GM18858 (cell line): ENCODE measurements around the gene STX16.

Experiments
- ATAC-seq: cut with Tn5 transposase; IDR thresholded peaks from one replicate; pipeline ENCODE4 v1.9.1; 2021; ENCODE audit not compliant: unreplicated experiment

The STX16 gene

DNA sequence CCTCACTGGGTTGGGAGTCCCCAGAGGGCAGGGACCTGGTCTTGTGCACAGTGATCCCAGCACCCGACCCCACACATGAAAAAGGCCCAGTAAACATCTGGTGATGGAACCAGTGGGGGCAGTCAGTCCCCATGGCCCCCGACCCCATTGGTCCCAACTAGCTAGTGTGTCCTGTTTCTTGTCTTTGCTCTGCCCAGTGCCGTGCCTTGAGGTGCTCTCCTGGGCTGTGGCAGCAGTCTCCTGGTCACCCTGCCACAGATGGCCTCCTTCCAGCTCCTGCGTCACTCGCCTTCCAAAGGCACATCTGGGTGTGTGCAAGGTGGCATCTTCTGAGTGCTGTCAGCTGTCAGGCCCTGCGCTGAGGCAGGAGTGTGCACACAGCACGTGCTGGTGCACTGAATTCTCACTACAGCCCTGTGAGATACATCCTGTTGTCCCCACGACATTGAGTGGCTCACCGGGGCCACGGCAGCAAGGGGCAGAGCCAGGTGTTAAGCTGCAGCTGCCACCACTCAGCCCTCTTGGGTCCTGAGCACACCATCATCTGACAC is 45.4 kb downstream of the STX16 start:
- ATAC-seq = no peak

- no peak for ATAC-seq
These were observed 46.3 kb downstream of the STX16 start for GRCh38 chr20:58697201-58697866.

DNA sequence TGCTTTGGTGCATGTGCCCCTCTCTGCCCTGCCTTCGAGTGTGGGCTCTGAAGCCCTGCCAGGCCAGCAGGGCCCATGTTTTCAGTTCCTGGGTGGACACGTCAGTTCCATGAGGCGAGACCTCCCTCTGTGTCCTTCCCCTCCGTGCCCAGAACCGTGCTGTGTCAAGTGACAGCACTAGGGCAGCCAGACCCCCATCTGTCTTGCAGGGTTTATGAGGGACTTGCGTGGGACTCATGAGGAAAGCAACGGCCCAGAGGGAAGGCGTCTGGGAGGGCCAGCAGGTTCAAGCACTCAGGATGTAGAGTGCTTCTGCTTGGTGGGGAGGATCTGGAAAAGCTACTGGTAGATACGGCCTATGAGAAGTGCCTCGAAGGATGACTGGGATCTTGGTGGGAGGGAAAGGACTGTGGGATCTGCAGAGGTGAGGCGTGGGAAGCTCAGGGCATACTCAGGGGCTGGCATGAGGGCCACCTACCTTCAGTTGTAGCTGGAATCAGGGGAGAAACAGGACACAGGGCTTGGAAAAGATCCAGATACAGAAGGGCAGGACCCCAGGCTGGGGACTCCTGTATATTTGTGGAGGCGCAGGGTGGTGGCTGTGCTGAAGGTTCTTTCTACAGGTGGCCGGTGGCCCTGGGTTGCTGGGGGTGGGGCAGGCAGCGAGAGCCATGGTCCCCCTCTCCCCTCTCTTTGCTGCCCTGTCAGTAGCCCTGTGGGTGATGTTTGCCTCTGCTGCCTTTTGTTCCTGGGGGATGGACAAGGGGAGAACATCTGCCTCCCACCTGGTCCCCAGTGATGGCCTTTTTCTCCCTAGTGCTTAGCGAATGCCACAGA is 47.0 kb downstream of the STX16 start:
- no peak for ATAC-seq

DNA sequence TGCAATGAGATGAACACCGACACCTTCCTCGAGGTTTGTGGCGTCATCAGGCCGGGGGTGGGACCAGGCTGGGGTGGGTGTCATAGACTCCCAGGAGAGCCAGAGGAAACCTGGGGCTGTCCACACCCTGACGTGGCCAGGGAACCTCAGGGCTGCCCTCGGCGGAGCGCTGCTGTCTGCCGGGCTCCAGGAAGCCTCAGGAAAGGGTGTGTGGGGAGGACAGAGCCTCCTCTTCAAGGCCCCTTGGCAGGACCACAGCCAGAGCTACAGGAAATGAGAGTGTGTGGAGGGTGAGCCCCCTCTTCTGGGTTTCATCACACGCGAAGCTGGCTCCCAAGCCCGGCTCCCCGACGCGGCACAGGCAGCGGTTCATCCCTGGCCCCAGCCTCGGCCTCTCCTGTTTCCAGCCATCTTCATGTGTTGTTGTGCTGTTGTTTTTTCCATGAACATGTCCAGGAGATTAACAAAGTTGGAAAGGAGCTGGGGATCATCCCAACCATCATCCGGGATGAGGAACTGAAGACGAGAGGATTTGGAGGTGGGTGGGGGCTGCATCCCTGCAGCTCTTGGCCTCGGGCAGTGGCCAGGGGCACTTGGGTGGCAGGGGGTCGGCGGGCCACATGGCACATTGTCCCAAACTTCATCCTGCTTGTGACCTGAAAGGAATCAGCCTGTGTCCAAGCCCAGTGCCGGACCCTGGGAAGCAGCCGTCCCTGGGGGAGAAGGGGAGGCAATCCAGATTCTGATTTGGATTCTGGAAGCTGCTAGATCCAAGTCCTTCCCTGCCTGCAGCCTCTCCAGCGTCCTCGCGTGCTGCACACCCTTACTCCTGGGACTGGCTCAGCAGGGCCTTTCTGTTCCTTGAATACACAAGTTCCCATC is 47.9 kb downstream of the STX16 start:
- no peak for ATAC-seq

DNA sequence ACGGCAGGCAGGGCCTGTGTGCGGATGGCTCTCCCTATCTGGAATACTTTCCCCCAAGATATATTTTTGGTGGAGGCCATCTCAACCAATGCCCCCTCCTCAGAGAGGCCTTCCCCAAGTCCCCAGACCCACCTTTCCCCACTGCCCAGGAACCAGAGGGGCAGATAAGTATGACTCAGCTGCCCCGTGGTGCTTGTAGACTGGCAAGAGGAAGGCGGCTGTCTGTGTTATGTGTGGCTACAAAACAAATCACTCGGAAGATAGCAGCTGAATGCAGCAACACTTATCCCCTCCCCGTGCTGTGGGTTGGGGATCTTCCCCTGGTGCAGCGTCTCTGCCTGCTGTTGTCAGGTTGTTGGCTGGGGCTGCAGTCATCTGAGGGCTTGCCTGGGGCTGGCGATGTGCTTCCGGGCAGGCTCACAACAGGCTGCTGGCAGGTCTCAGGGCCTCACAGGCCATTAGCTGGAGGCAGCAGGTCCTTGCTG is 48.6 kb downstream of the STX16 start:
- no peak for ATAC-seq

DNA sequence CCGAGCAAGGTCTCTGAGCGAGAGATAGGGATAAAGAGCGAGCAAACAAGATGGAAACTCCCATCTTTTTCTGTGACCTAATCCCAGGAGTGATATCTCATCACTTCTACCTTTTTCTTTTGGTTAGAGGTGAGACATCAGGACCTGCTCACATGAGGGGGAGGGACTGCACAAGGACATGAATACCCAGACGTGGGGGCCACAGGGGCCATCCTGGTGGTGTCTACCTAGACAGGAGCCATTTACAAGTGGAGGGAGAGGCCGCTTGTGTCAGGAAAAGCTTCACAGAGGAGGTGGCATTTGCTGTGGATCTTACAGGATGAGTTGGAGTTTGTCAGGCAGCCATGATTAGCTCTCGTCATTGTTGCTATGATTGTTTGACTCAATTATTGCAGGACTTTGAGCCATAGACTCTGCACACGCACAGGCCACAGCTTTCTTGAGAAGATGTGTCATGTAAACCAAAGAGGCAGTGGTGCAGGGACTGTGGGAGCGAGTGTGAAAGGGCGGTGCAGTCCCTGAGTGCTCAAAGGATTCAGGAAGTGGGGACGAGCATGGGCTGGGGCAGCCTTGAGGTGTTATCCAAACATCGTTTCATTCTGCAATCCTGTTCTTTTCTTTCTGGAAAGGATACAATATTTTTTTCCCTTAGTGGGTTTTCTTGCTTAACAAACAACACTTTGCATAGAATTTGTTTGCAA is 49.2 kb downstream of the STX16 start:
- no peak for ATAC-seq

GRCh38 chr20:58700823-58701222 is 49.7 kb downstream of the STX16 start:
- ATAC-seq = no peak

DNA sequence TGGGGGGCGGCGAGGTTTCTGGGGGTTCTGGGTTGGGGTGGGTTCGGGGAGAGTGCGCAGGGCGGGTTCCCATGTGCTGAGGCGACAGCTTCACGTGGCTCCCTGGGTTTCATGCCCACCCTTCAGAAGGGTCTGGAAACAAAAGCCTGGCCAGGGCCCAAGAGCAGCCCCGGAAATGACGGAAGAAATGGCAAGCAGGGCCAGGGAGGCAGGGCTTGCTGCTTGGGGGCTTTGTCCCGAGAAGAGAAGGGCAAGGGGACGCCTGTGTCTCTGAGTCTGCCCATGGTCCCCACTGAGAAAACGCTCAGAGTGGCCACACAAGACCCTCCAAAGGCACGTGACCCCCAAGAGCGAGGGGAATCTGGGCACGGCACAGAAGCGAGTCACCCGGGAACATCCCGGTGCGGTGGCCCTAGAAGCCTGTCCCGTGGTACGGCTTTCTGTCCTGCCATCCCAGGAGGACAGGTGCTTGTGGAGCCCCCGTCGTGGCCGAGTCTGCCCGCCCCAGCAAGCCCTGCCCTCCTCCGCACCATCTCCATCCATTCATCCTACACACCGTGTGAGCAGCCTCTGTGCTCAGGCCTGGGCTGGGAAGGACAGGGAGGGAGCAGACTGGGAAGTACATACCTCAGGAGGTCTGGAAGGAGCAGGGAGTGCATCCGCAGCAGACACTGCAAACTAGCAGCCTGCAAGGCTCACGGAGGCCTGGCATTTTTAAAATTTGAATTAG is 50.5 kb downstream of the STX16 start:
- ATAC-seq = no peak

GRCh38 chr20:58702161-58702510 is 51.1 kb downstream of the STX16 start:
- ATAC-seq = no peak

DNA sequence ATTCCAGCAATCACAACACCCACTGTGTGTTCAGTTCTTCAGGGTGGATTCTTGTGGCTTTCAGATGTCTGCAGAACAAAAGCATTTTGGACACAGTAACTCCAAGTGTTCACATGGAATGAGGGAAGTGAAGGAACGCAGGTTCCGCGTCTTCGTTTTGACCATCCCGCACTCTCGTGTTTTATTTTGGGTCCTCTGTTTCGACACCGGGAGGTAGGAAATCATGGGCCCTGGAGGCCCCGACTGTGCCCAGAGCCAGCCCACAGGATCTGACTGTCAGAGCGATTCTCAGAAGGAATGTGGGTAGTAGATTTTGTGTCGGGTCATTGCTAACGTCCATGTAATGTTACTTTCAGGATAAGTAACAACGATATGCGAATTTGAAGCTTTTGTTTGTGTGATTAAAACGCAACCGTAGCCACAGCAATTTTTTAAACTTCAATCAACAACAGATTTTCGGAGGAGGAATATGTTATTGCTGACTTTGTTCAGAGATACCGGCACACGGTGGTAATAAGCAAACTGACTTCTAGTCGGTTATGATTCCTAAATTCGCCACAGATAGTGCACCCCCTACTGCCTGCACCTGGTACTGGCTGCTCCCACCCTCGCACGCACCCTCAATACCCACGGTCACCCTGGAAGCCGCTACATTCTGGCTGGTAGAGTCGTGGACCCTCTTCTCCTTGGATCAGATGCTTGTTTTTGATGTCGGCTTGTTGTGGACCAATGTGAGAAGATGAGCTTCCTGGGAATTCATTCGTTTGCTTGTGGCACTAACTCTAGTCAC is 52.0 kb downstream of the STX16 start:
- no peak for ATAC-seq

DNA sequence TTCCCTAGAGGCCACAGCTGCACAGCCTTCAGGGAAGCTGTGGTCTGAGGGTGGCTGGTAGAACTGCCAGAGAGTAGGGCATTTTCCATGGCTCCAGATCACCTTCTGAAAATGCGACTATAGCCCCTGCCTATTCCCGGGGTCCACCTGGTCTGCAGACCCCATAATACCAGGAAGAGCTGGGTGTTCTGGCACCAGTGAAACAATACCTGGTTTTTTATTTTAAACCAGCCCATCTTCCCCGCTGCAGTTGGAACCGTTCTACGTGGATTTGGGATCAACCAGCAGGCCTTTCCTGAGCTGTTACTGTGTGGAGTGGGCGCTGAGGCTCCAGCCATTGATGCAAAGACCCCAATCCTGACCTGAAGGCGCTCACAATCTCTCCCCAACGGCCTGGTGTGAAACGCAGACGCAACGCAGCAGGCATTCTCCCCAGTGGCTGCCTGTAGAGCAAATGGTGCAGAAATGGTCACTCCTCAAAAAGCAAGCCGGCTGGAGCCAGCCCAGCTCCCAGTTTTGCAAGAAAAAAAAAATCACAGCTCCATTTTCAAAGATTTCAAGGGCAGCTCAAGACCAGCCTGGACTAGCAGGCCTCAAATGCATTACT is 52.8 kb downstream of the STX16 start:
- ATAC-seq = no peak

DNA sequence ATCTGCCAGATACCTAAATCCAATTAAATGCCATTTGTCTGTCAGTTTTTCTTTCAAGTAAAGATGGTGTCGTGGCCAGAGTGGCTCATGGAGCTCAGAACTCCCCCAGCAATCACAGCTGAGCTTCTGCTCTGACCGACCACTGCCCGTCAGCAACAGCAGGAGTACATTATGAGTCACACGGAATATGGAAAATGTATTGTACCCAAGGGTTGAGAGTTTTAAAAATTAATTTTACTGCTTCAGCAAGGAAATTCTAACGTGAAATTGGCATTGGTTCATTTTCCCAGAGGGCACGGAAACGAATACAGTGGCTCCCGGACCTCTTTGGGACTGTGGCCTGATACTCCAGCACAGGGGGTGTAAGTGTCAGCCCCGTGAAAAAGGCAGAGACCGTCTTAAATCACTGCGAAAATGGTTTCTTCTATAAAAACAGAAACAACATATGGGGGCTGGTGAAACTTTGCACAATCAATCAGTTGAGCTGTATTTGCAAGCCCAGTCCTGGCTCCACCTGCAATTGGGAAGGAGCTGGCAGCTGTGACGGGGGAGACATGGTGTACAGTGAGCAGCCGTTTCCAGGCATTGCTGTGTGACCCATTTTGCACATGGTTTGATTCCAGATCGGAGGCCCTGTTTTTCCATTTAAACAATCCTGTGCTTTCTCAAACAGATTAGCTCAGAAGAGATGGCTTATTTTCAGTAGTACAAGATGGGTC is 54.3 kb downstream of the STX16 start:
- no peak for ATAC-seq

GRCh38 chr20:58706150-58706892 is 55.2 kb downstream of the STX16 start:
- ATAC-seq = no peak

GRCh38 chr20:58706975-58707681 is 56.0 kb downstream of the STX16 start:
- no peak for ATAC-seq

- no peak for ATAC-seq
These were observed 56.7 kb downstream of the STX16 start for GRCh38 chr20:58707770-58708169.

DNA sequence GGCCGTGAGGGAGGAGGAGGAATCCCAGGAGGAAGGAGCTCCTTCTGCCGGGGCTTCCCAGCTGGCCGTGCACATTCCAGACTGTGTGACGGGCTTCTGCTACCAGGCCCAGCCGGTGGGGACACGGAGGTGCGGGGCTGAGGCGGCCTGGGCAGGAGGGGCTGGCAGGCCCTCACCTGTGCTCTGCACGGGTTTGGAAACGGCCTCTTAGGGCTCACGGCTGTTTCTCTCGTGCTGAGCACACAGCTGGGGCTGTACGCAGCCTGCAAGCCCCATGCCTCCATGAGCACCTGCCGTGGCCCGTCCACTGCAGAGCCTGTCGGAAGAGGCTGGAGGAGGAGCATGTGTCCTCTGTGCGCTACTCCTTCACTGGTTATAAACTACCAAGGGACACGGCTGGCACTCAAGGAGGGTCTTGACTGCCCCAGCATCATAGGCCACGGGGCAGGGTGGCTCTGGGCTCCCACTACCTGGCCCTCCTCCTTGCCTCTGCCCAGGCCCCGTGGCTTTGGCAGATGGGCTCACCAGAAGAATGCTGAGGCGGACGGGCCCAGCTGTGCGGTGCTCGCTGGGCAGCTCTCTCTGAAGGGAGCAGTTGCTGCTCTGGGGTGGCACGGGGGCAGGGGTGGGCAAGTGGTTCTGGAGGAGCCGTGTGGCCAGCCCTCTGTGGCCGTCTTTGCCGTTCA is 57.3 kb downstream of the STX16 start:
- ATAC-seq = no peak
